ENCODE results near the gene STAT1.

The STAT1 gene

DNA sequence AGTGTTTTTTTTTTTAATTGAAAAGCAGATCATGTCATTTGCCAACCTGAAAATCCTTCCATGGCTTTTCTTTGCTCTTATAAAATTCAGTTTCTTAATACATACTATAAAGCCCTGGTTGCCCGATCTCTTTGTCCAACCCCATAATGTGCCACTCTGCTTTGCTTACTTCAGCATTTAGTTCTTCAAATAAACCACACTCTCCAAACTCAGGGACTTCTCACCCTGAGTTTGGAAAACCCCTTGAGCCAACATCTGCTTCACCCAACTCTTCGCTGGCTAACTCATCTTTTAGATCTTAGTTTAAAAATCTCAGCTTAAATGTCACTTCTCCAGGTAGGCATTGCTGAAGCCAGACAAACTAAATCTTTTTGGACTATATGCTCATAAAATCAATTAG lies 1.3 kb upstream of the STAT1 start:
- Histone ChIP-seq H3K9ac (peak overlapping the region; percentile 75), H3K4me1 (ENCODE audit: low read depth, poor library complexity, severe bottlenecking) (peaks cover 49% of the 10 kb centered on the region), H3K36me3 (ENCODE audit: insufficient read depth) (no peaks in the 10 kb centered on the region; the same call in 1 of the 2 replicates), H3K4me2 (peak overlapping the region; percentile 98), H3K27ac (peak overlapping the region; percentile 91), H3K4me3 (IDR thresholded peaks at IDR 0.05; ENCODE audit: insufficient read depth, low read depth, low read length) (no peak overlapping the region), H4K20me1 (ENCODE audit: insufficient read depth) (no peaks in the 10 kb centered on the region), H3K27me3 (ENCODE audit: insufficient read depth, low read depth) (no peaks in the 10 kb centered on the region), H3K79me2 (ENCODE audit: insufficient read depth, low read depth) (peaks cover 30% of the 10 kb centered on the region), H2AFZ (ENCODE audit: low read depth) (peak overlapping the region; percentile 85)
- no peak for TF ChIP-seq CTCF (conservative IDR thresholded peaks at IDR 0.05; ENCODE audit: low read depth, low read length)

DNA sequence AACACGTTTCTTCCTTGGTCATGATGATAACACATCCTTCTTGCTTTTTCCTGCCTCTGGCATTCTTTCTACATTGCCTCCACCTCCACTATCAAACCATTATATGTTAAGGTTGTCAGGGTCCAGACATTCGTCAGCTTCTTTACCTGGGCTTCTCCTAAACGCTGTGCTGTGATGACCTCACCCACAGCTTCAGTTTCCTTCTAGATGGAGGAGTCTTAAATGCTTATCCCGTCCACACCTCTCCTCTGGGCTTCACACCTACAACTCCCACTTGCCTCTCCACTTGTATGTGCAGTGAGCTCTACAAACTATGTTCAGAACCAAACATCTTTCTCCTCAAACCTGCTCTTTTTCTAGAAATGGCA lies 666 bp upstream of the STAT1 start:
- Histone ChIP-seq H3K4me2 (peak overlapping the region; percentile 98), H3K4me1 (ENCODE audit: low read depth, poor library complexity, severe bottlenecking) (peaks cover 45% of the 10 kb centered on the region), H3K27ac (peak overlapping the region; percentile 91), H3K79me2 (ENCODE audit: insufficient read depth, low read depth) (peaks cover 30% of the 10 kb centered on the region), H3K27me3 (ENCODE audit: insufficient read depth, low read depth) (no peaks in the 10 kb centered on the region), H3K9ac (peak overlapping the region; percentile 75), H2AFZ (ENCODE audit: low read depth) (peak overlapping the region; percentile 85; the same call in 1 of the 2 replicates), H3K4me3 (IDR thresholded peaks at IDR 0.05; ENCODE audit: insufficient read depth, low read depth, low read length) (peak overlapping the region; percentile 21), H3K36me3 (ENCODE audit: insufficient read depth) (no peaks in the 10 kb centered on the region; the same call in none of the 2 replicates), H4K20me1 (ENCODE audit: insufficient read depth) (no peaks in the 10 kb centered on the region)
- TF ChIP-seq CTCF (conservative IDR thresholded peaks at IDR 0.05; ENCODE audit: low read depth, low read length), result no peak

DNA sequence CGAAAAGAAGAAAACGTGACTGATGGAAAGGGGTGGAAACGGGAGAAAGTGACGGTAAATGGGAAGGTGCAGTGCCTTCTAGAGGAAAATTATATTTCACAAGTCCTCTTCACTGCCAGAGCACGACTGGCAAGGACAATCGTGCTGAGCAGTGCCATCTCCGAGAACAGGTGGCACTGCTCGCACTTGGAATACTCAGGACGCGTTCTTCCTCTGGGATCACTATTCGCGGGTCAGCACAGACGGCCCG lies 364 bp downstream of the STAT1 start:
- Histone ChIP-seq H3K79me2 (ENCODE audit: insufficient read depth, low read depth) (peaks cover 30% of the 10 kb centered on the region), H3K27ac (peak overlapping the region; percentile 91), H3K4me2 (peak overlapping the region; percentile 93), H3K27me3 (ENCODE audit: insufficient read depth, low read depth) (no peaks in the 10 kb centered on the region), H3K4me1 (ENCODE audit: low read depth, poor library complexity, severe bottlenecking) (peaks cover 35% of the 10 kb centered on the region), H3K9ac (peak overlapping the region; percentile 75), H2AFZ (ENCODE audit: low read depth) (peak overlapping the region; percentile 65), H3K4me3 (IDR thresholded peaks at IDR 0.05; ENCODE audit: insufficient read depth, low read depth, low read length) (peak overlapping the region; percentile 81), H3K36me3 (ENCODE audit: insufficient read depth) (no peaks in the 10 kb centered on the region; the same call in none of the 2 replicates), H4K20me1 (ENCODE audit: insufficient read depth) (no peaks in the 10 kb centered on the region)
- no peak for TF ChIP-seq CTCF (conservative IDR thresholded peaks at IDR 0.05; ENCODE audit: low read depth, low read length)

GRCh38 chr2:191012845-191013681 lies 908 bp downstream of the STAT1 start:
- peak overlapping the region; percentile 91; the same call in 1 of the 2 replicates for H3K27ac ChIP-seq
- no peak for TF ChIP-seq CTCF (conservative IDR thresholded peaks at IDR 0.05; ENCODE audit: low read depth, low read length)

More at GRCh38 chr2:191012845-191013681, 908 bp downstream of the STAT1 start:
- peak overlapping the region; percentile 93 for H3K4me2 ChIP-seq
- H4K20me1 ChIP-seq (ENCODE audit: insufficient read depth), result no peaks in the 10 kb centered on the region
- no peaks in the 10 kb centered on the region; the same call in none of the 2 replicates for H3K36me3 ChIP-seq (ENCODE audit: insufficient read depth)
- peak overlapping the region; percentile 75; the same call in 1 of the 2 replicates for H3K9ac ChIP-seq
- peak overlapping the region; percentile 81 for H3K4me3 ChIP-seq (IDR thresholded peaks at IDR 0.05; ENCODE audit: insufficient read depth, low read depth, low read length)
- peaks cover 30% of the 10 kb centered on the region for H3K79me2 ChIP-seq (ENCODE audit: insufficient read depth, low read depth)
- H3K27me3 ChIP-seq (ENCODE audit: insufficient read depth, low read depth), result no peaks in the 10 kb centered on the region
- H3K4me1 ChIP-seq (ENCODE audit: low read depth, poor library complexity, severe bottlenecking), result peaks cover 29% of the 10 kb centered on the region
- peak overlapping the region; percentile 65 for H2AFZ ChIP-seq (ENCODE audit: low read depth)
